HuH-7 (cell line): ENCODE results near the gene SPATS2L.

Experiments used
- DNase-seq: peaks from one replicate; pipeline ENCODE4 v3.0.0; 2011; ENCODE audit warnings: low spot score

SPATS2L gene

GRCh38 chr2:200306196-200306930, at the start of gene SPATS2L:
Gene SPATS2L, plus strand, starts transcription at chr2:200306693. Its CDS starts 82,552 bp downstream, at chr2:200389245.
- peak; percentile 79 for DNase-seq

GRCh38 chr2:200257570-200257969, 48.9 kb upstream of the SPATS2L start:
- DNase-seq: no peak

DNA sequence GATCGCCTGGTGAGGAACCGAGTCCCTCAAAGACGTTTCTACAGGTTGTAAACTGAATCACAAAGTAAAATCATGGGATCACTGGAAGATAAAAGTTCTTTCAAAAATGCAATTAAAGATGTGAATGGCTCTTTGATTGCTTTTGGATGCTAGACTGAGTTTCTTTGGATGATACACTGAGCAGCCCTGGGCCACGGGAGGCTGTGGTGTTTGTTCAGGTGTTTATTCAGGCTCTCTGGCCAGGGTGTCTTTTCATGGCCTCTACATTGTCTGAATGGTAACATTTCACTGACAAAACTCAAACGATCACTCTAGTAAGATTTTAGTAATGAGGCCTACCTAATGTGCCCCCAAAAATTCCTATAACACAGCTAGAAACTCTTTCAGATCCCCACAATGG, 48.4 kb upstream of the SPATS2L start:
- DNase-seq: no peak

DNA sequence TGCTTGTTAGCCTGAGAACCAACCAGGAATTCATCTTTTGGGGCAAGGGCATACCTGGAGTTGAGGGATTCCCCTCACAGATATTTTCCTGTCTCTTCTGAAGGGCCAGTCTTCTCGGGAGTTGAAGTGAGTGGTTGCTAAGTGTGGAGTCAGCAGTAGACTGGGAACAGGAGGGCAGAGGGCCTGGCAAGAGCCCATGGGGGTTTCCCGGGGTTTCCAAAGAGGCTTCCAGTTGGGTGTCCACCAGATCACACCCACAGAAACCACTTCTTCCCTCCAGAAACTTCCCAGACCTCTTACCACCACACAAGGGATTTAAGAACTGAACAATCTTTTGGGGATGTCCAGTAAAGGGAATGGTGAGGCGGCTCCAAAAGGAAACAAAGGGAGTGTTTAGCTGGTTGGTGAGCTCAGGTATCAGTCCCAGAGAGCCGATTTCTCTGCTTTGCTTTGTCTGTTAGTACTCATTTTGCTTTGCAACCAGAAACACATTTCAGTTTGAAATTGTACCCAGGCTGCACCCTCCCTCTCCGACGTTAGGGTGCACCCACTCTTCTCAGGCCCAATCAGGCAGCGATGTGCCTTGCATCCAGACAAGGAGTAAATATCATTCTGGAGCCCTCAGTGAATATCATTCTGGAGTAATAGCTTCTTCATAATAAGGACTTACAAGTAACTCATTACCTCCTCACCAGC, 47.5 kb upstream of the SPATS2L start:
- no peak for DNase-seq

- DNase-seq: no peak
Observed at GRCh38 chr2:200259577-200259957, 46.9 kb upstream of the SPATS2L start.

DNA sequence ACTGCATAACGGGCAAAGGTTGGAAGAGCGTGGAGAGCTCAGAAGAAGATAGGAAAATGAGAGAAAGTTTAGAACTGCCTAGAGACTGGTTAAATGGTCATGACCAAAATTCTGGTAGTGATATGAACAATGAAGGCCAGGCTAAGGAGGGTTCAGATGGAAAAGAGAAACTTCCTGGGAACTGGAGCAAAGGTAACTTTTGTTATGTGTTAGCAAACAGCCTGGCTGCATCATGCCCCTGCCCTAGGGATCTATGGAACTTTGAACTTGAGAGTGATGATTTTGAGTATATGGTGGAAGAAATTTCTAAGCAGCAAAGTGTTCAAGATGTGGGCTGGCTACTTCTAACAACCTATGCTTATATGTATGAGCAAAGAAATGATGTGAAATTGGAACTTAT, 44.4 kb upstream of the SPATS2L start:
- DNase-seq: no peak

DNA sequence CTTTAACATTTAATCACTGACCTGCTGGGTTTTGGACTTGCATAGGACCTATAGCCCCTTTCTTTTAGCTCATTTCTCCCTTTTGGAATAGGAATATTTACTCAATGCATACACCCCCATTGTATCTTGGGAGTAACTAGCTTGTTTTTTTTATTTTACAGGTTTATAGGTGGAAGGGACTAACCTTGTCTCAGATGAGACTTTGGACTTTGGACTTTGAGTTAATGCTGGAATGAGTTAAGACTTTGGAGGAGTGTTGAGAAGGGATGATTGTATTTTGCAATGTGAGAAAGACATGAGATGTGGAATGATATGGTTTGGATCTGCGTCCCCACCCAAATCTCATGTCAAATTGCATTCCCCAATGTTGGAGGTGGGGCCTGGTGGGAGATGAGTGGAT, 43.2 kb upstream of the SPATS2L start:
- DNase-seq: no peak

DNA sequence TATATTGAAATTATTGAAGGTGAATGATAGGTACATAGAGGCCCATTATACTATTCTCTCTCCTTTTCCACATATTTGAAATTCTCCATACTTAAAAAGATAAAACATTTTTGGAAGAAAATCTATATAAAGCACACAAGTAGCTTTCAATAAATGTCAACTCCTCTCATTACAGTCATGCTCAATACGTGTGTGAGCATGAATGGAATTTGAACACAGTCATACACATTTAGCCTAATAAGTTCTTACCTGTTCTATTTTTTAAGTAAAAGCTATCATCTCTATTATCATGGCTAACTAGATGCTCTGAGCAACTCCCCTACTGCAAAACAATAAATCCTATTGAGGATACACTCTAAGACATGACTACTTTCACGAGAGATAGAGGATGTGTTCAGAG, 41.9 kb upstream of the SPATS2L start:
- no peak for DNase-seq

GRCh38 chr2:200266406-200266805, 40.1 kb upstream of the SPATS2L start:
- no peak for DNase-seq

GRCh38 chr2:200267350-200267749, 39.1 kb upstream of the SPATS2L start:
- DNase-seq: no peak

DNA sequence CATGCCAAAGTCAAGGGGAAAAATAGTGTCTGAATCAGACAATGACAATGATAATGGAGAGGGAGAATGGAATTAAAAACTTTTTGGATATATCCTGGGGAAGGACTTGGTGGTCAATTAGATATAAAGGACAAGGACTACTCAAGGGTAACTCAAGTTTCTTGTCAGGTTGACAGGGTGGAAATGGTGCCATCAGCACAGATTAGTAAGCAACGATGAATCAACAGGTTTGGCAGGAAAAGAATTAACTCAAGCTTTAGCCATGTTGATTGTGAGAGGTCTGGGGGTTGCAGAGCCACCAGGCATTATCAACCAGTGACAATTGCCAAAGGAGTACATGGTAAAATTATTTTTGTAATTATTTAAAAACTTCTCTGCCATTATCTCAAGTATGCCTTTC, 35.8 kb upstream of the SPATS2L start:
- no peak for DNase-seq

DNA sequence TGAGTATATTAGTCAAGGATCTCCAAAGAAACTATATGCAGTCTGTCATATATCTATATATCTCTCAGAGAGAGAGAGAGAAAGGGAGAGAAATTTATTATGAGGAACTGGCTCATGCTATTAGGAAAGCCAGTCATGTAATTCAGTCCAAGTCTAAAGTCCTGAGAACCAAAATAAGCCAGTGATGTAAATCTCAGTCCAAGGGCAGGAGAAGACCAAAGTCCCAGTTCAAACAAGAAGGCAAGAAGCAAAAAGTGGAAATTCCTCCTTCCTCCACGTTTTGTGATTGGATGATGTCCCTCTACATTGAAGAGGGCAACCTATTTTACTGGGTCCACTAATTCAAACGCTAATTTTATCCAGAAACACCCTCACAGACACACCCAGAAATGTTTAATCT, 34.2 kb upstream of the SPATS2L start:
- DNase-seq: no peak

GRCh38 chr2:200274116-200275075, 32.1 kb upstream of the SPATS2L start:
- DNase-seq: no peak

- no peak for DNase-seq
Observed at GRCh38 chr2:200275295-200276013, 31.0 kb upstream of the SPATS2L start.

GRCh38 chr2:200276472-200276871, 30.0 kb upstream of the SPATS2L start:
- no peak for DNase-seq

DNA sequence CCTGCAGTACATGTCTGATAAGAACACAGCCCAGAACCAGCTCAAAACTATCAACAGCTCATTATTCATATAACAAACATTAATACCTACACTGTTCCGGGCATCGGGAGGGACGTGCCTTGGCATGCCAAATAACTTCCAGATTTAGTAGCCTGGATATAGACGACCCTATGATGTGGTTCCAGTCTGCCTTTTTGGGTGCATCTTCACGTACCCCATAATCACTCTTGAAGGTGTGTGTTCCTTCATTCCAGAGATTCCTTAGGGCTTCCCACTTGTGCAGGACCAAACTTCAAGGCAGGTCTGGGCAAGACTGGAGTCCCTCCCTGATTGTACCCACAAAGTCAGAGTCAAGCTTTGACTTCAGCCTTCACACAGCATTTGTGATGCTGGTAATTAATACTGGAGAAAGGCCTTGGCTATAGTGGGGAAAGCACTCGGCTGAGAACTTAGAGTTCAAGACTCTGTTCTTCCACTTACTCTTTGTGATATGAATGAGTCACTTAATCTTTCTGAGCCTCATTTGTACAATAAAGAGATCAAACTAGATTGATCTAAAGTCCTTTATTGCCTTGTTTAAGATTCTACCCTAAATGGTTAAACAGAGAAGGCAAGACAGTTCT, 27.7 kb upstream of the SPATS2L start:
- no peak for DNase-seq

DNA sequence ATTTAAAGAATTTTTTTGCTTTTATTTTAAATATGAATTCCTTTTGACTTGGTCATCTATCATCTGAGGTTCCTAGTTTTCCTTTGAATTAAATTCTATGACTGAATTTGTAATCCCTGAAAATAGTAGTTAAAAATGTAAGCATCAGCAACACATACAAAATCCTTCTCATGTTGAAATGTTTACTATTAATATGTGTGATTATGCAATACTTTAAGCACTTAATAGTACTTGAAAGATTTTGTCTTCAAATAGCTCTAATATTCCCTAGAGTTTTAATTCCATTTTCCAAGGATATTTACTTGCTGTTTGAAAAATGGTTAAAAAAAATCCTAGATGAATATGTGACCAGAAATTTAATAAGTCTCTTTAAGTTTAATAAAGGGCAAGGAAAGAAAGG, 26.6 kb upstream of the SPATS2L start:
- DNase-seq: no peak

GRCh38 chr2:200286578-200286977, 19.9 kb upstream of the SPATS2L start:
- DNase-seq: no peak

DNA sequence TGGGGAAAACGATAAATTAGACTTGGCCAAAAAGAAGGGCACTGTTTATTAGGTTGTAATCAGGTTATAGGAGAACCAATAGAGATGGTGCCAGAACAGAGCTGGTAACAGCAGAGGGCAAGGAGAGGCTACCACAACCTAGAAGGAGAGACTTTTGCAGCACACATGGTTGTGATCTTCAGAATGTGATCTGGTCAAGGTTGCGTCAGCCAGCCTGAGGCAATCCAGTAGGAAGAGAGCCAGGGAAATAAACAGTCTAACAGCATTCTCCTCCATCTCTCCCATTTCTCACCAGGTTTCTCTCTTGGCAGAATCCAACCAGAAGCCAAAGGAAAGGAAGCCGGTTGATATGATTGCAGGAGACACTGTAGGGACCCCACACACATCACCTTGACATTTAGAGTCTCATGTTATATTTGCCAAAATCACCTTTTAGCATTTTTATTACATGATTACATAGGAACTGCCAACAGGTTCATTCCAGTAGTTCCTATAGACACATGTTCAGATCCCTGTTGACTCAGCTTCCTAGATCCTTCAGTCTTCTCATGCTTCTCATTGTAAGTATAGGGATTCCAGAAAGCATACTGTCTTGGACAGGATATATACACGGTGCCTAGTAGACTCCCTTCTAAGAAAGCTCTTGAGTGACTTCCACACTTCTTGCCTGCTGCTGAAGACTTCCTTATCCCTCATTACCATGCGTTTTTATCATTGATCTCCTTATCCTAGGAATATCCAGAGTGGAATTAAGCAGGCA, 17.6 kb upstream of the SPATS2L start:
- no peak for DNase-seq

DNA sequence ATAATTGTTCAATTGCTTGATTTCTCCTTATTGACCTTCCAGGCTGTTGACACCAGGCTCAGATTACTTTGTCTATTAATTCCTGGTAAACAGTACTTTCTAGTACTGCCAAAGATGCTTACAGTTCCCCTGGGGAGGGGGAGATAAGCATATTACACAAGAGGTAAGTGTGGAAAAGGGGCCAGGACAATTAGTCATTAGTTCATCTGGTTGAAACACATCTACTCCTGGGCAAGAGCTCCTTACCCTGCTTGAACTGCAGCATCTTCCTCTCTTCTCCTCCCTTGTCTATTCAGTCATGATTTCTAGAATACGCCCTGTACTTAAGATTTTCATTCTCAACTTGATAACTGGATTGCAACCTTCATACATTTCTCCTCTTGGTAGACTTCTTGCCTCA, 10.4 kb upstream of the SPATS2L start:
- DNase-seq: no peak

DNA sequence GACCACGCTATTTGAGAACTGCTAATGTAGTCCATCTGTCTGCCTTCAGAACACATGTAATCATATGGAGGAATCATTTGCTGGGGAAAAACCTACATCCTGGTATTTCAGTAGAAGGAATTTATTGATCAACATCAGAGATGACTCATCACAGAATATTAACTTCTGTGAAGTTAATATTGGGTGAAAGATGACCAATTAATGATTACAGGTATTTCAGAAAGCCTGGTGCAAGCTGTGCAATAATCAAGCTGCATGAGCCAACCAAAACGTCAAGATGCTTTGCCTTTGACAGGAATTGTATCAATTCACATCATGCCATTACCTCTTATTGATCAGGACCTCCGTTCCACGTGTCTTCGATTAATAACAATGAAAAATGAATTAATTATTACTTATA, 9.4 kb upstream of the SPATS2L start:
- no peak for DNase-seq
